ENCODE measurements around the gene CTAG2.

DNA sequence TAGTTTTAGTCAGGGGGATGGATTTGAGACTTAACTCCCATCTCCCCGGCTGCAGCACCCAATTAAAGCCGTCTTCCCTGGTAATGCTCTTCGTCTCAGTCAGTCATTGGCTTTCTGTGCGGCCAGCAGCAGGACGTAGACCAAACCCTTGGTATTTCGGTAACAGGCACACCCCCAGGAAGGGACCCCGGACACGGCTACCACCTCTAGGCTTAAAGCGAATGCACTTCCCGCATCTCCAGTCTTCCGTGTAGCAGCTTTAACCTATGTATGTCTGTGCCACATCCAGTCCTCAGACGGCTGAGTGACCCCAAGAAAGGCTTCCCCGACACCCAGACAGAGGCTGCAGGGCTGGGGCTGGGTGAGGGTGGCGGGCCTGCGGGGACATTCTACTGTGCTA lies 1.5 kb upstream of the CTAG2 start:
- TF ChIP-seq, protein P1, sequence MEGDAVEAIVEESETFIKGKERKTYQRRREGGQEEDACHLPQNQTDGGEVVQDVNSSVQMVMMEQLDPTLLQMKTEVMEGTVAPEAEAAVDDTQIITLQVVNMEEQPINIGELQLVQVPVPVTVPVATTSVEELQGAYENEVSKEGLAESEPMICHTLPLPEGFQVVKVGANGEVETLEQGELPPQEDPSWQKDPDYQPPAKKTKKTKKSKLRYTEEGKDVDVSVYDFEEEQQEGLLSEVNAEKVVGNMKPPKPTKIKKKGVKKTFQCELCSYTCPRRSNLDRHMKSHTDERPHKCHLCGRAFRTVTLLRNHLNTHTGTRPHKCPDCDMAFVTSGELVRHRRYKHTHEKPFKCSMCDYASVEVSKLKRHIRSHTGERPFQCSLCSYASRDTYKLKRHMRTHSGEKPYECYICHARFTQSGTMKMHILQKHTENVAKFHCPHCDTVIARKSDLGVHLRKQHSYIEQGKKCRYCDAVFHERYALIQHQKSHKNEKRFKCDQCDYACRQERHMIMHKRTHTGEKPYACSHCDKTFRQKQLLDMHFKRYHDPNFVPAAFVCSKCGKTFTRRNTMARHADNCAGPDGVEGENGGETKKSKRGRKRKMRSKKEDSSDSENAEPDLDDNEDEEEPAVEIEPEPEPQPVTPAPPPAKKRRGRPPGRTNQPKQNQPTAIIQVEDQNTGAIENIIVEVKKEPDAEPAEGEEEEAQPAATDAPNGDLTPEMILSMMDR (IDR thresholded peaks at IDR 0.05): no peak
- TF ChIP-seq POLR2A (IDR thresholded peaks at IDR 0.05) (no peak), POLR2AphosphoS5 (IDR thresholded peaks at IDR 0.05; ENCODE audit: insufficient read depth in 1 of 2, low read depth in 1 of 2) (no peak)

All from vagina (tissue), 2 donors.